Right atrium auricular region (tissue), 2 donors: Measurements from ENCODE around the gene GRK5. TPM values are rescaled to one million over a fixed set of nuclear protein-coding genes. Genes with fewer than 3 reads are reported as not detected.

ENCODE experiments used
- DNase-seq: peaks from one replicate; pipeline ENCODE4 v3.0.0-alpha.2; 2019; ENCODE audit warnings: low spot score
- H3K27ac ChIP-seq, 2 donors: fragments of 200-600 bp; sonication (generic); 1 replicate in 1 of 2; 2 replicates in 1 of 2; pipeline ENCODE4 v1.5.1; 2016 to 2019
- H3K27me3 ChIP-seq, 2 donors: fragments of 200-600 bp; sonication (generic); one replicate each; pipeline versions ENCODE4 v1.5.1 to v1.6.0; 2017 to 2019
- H3K36me3 ChIP-seq: fragments of 200-600 bp; sonication (generic); one replicate; pipeline ENCODE4 v1.5.1; 2016
- H3K4me1 ChIP-seq, 2 donors: fragments of 200-600 bp; sonication (generic); one replicate each; pipeline versions ENCODE4 v1.5.1 to v1.6.0; 2017 to 2019
- H3K4me3 ChIP-seq, 2 donors: fragments of 200-600 bp; sonication (generic); 1 replicate in 1 of 2; 2 replicates in 1 of 2; pipeline ENCODE4 v1.5.1; 2017 to 2019; ENCODE audit warnings: mild to moderate bottlenecking in 1 of 2, moderate library complexity in 1 of 2
- H3K9me3 ChIP-seq, 2 donors: fragments of 200-600 bp; sonication (generic); one replicate each; pipeline ENCODE4 v1.5.1; 2019
- microRNA-seq, 2 donors: library from miRNA; unstranded; fragments of <30 nt; microRNA quantifications; one replicate each; pipeline ENCODE4, GENCODE V29; 2016 to 2017; ENCODE audit warnings: borderline number of aligned reads in 2 of 2, borderline replicate concordance in 1 of 2
- total RNA-seq, 2 donors: library from RNA; depleted of rRNA; stranded (reverse); fragments of >200 nt; gene quantifications; one replicate each; pipeline ENCODE4 v1.1.0, GENCODE V29; 2016
- TF ChIP-seq, protein P1 (sequence below), 2 donors: fragments of 200-600 bp; sonication (generic); IDR thresholded peaks; one replicate each; pipeline ENCODE4 v1.5.1; 2019; ENCODE audit warnings: antibody characterized with exemption in 2 of 2

Gene GRK5
- total RNA-seq, 2 donors from 2014 or later, result 19.2 to 53.8 TPM

DNA sequence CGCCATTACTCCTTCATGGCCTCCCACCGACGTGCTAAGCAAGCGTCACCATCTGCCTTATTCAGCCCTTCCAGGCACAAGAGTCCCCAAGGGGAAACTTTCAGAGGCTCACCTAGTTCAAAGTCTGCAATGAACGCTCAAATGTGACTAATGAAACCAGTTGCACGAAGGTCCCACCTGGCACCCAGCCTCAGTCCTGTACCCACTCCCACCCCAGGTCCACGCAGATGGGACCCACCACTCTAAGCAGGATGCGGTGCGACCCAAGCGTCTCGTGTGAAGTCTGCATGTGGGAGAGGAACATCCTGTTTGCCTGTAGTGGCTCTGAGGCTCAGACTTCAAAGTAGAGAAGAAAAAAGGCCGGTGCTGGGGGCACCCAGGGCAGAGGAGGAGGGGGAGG is 294.8 kb downstream of the GRK5 start:
- H3K27me3 ChIP-seq, result no peaks in the 10 kb centered on the region
- TF ChIP-seq, protein P1, sequence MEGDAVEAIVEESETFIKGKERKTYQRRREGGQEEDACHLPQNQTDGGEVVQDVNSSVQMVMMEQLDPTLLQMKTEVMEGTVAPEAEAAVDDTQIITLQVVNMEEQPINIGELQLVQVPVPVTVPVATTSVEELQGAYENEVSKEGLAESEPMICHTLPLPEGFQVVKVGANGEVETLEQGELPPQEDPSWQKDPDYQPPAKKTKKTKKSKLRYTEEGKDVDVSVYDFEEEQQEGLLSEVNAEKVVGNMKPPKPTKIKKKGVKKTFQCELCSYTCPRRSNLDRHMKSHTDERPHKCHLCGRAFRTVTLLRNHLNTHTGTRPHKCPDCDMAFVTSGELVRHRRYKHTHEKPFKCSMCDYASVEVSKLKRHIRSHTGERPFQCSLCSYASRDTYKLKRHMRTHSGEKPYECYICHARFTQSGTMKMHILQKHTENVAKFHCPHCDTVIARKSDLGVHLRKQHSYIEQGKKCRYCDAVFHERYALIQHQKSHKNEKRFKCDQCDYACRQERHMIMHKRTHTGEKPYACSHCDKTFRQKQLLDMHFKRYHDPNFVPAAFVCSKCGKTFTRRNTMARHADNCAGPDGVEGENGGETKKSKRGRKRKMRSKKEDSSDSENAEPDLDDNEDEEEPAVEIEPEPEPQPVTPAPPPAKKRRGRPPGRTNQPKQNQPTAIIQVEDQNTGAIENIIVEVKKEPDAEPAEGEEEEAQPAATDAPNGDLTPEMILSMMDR (IDR thresholded peaks at IDR 0.05), result no peak
- H3K27ac ChIP-seq, result no peak overlapping the region

DNA sequence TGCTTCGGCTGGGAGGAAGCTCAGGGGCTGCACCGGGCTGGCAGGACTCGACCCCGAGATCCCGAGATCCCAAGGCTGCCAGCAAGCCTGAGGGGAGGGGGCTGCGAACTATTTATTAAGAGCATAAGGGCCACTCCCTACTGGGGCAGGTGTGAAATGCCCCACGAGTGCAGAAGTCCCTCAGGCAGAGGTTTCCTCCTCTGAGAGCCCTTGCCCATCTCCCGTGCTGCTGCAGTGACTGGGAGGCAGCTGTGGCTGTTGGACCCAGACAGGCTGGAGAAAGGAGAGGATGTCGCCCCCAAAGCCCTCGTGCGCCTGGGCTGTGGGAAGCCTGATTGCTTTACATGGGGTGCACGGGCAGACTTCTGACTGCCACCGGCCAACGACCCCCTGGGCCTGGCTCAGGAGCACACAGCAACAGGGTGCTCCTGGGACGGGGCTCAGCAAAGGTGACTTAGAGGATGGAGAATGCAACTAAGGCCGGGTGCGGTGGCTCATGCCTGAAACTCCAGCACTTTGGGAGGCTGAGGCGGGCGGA is 295.3 kb downstream of the GRK5 start:
- Histone ChIP-seq H3K4me3 (no peak overlapping the region), H3K4me1 (no peaks in the 10 kb centered on the region), H3K36me3 (peaks cover 5% of the 10 kb centered on the region), H3K9me3 (no peaks in the 10 kb centered on the region), H3K27me3 (no peaks in the 10 kb centered on the region), H3K27ac (no peak overlapping the region)
- no peak for DNase-seq
- TF ChIP-seq, protein P1 (IDR thresholded peaks at IDR 0.05), result no peak

More for the DNA sequence above, 294.8 kb downstream of the GRK5 start:
- Histone ChIP-seq H3K4me3 (no peak overlapping the region), H3K4me1 (no peaks in the 10 kb centered on the region), H3K9me3 (no peaks in the 10 kb centered on the region), H3K36me3 (peaks cover 5% of the 10 kb centered on the region)
- no peak for DNase-seq

DNA sequence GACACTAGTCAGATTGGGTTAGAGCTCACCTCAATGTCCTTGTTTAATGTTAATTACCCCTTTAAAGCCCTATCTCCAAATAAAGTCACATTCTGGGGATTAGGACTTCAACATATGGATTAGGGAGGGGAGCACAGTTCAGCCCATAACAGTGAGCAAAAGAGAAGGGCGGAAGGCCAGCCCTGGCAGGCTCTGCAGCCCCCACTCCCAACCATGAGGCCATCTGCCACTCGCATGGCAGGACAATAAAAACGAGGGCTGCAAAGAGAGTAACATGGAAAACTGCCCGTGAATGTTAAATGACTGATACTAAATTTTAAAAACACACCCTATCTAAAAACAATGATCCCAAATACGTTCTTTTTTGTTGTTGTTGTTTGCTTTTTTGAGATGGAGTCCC is 296.4 kb downstream of the GRK5 start:
- no peak overlapping the region for H3K27ac ChIP-seq
- no peak for DNase-seq
- H3K36me3 ChIP-seq, result peaks cover 5% of the 10 kb centered on the region
- H3K4me3 ChIP-seq, result no peak overlapping the region
- no peaks in the 10 kb centered on the region for H3K27me3 ChIP-seq
- H3K4me1 ChIP-seq, result no peaks in the 10 kb centered on the region
- TF ChIP-seq, protein P1 (IDR thresholded peaks at IDR 0.05), result no peak
- no peaks in the 10 kb centered on the region for H3K9me3 ChIP-seq

DNA sequence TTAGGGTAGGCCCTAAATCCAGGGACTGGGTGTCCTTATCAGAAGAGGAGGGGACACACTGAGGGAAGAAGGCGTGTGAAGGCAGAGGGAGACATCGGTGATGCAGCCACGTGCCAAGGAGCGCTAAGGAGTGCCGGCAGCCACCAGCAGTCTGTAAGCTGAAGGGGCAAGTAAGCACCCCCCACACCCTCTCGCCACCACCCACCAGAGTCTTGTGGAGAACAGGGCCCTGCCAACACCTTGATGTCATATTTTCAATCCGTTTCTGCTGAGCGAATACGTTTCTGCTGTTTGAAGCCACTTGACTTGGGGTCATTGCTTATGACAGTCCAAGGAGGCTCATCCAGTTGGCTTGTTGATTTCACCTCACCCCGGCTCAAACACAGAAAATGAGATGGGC is 297.3 kb downstream of the GRK5 start:
- TF ChIP-seq, protein P1 (IDR thresholded peaks at IDR 0.05), result no peak
- no peaks in the 10 kb centered on the region for H3K27me3 ChIP-seq
- no peak overlapping the region for H3K4me3 ChIP-seq
- H3K36me3 ChIP-seq, result peaks cover 5% of the 10 kb centered on the region
- H3K9me3 ChIP-seq, result no peaks in the 10 kb centered on the region
- no peak for DNase-seq
- no peak overlapping the region for H3K27ac ChIP-seq
- H3K4me1 ChIP-seq, result no peaks in the 10 kb centered on the region

DNA sequence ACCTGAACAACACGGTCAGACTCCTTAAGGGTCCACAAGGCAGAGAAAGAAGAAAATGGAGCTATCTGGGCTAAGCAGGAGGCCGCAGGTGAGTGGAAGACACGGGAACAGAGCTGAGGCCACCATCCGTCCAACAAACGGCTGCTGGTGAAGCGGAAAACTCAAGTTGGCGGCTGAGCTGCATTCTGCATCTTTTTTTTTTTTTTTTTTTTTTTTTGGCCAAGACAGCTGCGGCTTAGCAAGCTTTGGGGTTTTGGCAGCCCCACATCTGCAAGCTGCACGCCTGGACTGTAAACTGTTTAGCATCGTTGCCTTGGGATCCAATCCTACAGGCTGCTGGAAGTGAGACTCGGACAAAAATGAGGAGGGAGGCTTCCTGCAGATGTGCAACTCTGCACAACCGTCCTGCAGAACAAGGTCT is 297.8 kb downstream of the GRK5 start:
- TF ChIP-seq, protein P1 (IDR thresholded peaks at IDR 0.05), result no peak
- H3K4me1 ChIP-seq, result peaks cover 0 to 2% of the 10 kb centered on the region in 2 donors
- no peaks in the 10 kb centered on the region for H3K9me3 ChIP-seq
- H3K36me3 ChIP-seq, result peaks cover 1% of the 10 kb centered on the region
- no peak overlapping the region for H3K27ac ChIP-seq
- no peak for DNase-seq
- no peak overlapping the region for H3K4me3 ChIP-seq
- H3K27me3 ChIP-seq, result no peaks in the 10 kb centered on the region

Small RNAs within 50 kb of the gene (microRNA-seq; reads per million reads assigned to microRNA genes)
- gene MIR4681, result 0 reads per million in 2 donors

Other genes starting within 250 kb of the GRK5 start
- gene NANOS1, start 177.9 kb upstream of the GRK5 start, total RNA-seq, result 1 to 10 TPM; 5.2 to 7.8 TPM
- 10 to 100 TPM; 69.8 to 76.9 TPM for gene EIF3A, start 126.8 kb upstream of the GRK5 start, total RNA-seq
- gene DENND10, start 103.5 kb upstream of the GRK5 start, total RNA-seq, result 10 to 100 TPM; 25.9 to 31.4 TPM
- 10 to 100 TPM; 31.3 to 49.6 TPM for gene SFXN4, start 41.9 kb upstream of the GRK5 start, total RNA-seq
- 100 to 1,000 TPM; 168 to 250 TPM for gene PRDX3, start 28.8 kb upstream of the GRK5 start, total RNA-seq